BJ (cell line): Measurements from ENCODE around the gene RAET1G. TPM values are rescaled to one million over a fixed set of nuclear protein-coding genes. Genes with fewer than 3 reads are reported as not detected.

ENCODE experiments used
- CTCF ChIA-PET: fragments of 350-600 bp; formaldehyde crosslinking; extraction: SDS; loops from one replicate; lab custom pipeline; 2021; ENCODE audit warnings: antibody characterized with exemption, inconsistent platforms; lab: Yijun Ruan, JAX
- POLR2A ChIA-PET: fragments of 300-600 bp; sonication (Branson Sonifier 250); formaldehyde crosslinking; extraction: SDS; loops from one replicate; lab custom pipeline; 2021; ENCODE audit warnings: antibody characterized with exemption; lab: Charles Lee
- DNase-seq: peaks from one replicate; pipeline ENCODE4 v3.0.0-alpha.2; 2011; ENCODE audit warnings: low read depth
- H3K27me3 ChIP-seq: 2 replicates; pipeline ENCODE4 v1.6.0; 2011; ENCODE audit warnings: low read length; ENCODE audit not compliant: control insufficient read depth, insufficient read depth
- H3K36me3 ChIP-seq: 2 replicates; pipeline ENCODE4 v1.5.1; 2011; ENCODE audit warnings: low read length; ENCODE audit not compliant: control insufficient read depth, insufficient read depth
- H3K4me3 ChIP-seq: 2 replicates; pipeline ENCODE4 v1.5.1; 2011; ENCODE audit warnings: low read depth, mild to moderate bottlenecking, control low read depth, low read length
- polyA plus RNA-seq: library from polyadenylated mRNA; depleted of rRNA; stranded (reverse); fragments of >200 nt; gene quantifications from 2 replicates; pipeline ENCODE4 v1.2.3, GENCODE V29; 2011; rRNA removed
- TF ChIP-seq, protein P1 (sequence below): IDR thresholded peaks from 2 replicates; pipeline ENCODE4 v1.5.1; 2011; ENCODE audit warnings: low read depth, mild to moderate bottlenecking, control low read depth, inconsistent platforms, low read length, moderate library complexity; ENCODE audit not compliant: insufficient read depth

Gene RAET1G
- polyA plus RNA-seq, 1 experiment, result 1.1 TPM

DNA sequence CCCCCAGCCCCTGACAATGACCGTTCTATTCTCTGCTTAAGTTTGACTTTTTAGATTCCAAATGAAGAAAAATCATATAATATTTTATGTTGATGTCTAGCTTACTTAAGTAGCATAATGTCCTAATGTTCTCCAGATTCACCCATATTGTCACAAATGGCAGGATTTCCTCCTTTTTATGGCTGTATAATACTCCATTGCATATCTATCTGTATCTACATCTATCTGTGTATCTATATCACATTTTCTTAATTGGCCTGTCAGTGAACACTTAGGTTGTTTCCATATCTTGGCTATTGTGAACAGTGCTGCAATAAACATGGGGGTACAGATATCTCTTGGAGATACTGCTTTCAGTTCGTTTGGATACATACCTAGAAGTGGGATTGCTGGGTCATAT is 51.7 kb downstream of the RAET1G start:
- no peak for DNase-seq
- H3K27me3 ChIP-seq, result no peaks in the 10 kb centered on the region
- ChIA-PET POLR2A (no interaction called here), CTCF (interaction anchor here (0.7 kb wide), 1 partner anchor 40 kb away, joined by 3 read pairs; no protein-coding TSS in a partner anchor)
- no peaks in the 10 kb centered on the region for H3K36me3 ChIP-seq
- TF ChIP-seq, protein P1, sequence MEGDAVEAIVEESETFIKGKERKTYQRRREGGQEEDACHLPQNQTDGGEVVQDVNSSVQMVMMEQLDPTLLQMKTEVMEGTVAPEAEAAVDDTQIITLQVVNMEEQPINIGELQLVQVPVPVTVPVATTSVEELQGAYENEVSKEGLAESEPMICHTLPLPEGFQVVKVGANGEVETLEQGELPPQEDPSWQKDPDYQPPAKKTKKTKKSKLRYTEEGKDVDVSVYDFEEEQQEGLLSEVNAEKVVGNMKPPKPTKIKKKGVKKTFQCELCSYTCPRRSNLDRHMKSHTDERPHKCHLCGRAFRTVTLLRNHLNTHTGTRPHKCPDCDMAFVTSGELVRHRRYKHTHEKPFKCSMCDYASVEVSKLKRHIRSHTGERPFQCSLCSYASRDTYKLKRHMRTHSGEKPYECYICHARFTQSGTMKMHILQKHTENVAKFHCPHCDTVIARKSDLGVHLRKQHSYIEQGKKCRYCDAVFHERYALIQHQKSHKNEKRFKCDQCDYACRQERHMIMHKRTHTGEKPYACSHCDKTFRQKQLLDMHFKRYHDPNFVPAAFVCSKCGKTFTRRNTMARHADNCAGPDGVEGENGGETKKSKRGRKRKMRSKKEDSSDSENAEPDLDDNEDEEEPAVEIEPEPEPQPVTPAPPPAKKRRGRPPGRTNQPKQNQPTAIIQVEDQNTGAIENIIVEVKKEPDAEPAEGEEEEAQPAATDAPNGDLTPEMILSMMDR, result no peak
- no peak overlapping the region for H3K4me3 ChIP-seq

DNA sequence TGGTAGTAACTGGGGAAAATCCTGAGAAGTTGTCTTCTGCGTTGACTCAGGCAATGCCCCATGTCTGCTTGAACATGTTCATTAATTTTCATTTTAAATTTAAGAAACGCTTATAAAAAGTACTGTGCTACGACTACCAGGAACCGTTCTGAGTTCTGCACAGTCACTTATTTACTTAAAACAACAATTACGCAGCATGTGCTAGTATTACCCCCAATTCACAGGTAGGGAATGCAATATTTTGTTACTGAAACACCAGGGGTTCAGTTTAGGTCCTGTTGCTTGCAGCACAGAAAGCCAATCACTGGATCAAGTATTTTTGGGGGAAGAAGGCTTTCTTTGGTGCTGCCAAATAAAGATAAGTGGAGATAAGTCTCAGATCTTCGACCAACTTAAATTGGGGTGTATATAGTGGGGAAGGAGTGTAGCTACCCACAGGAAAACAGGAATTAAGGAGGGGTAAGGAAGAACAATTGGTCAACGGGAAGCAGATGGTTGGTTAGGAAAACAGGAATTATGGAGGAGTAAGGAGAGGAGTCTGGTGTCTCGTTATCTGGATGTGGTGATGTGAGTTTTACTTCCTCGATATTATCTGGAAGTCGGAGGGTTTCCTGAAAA is 53.5 kb downstream of the RAET1G start:
- Histone ChIP-seq H3K36me3 (no peaks in the 10 kb centered on the region), H3K4me3 (no peak overlapping the region), H3K27me3 (no peaks in the 10 kb centered on the region)
- POLR2A ChIA-PET, result no interaction called here
- CTCF ChIA-PET, result interaction anchor here (0.9 to 2.4 kb wide), 4 partner anchors 22 to 35 kb away, joined by 4 to 11 read pairs (median 4); no protein-coding TSS in a partner anchor
- no peak for DNase-seq
- TF ChIP-seq, protein P1, result no peak

DNA sequence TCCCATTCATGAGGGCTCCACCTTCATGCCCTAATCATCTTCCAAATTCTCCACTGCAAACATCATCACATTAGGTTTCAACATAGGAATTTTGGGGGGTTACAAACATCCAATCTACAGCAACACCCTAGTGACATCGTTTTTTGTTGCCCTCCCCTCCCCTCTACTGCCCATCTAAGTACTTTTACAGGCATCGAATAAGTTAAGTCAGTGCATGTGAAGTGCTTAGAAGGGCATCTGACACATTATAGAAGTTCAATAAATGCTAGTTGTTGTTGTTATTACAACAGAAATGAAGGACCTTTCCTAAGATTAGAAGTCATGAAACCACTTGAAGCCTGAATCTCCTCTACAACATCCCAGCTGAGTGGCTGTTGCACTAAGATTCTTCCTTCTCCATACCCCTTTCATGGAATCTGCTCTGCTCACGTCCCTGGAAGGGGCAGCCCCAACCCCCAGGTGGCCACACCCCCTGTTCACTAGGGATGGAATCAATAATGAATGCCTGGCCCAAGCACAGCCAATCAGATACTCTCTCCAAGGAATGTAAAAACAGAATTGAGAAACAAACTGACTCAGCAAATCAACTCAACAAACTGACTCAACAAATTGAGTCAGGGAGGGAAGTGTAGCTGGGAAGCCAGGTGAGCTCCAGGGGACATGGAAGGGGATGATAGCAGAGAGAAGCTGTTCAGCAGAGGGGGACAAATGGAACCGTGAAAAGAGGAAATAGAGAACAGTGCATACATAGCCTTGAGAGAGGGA is 54.9 kb downstream of the RAET1G start:
- TF ChIP-seq, protein P1, result no peak
- ChIA-PET CTCF (interaction anchor here (0.6 to 2.4 kb wide), 4 partner anchors 21 to 34 kb away, joined by 4 to 11 read pairs (median 4); no protein-coding TSS in a partner anchor), POLR2A (no interaction called here)
- Histone ChIP-seq H3K36me3 (no peaks in the 10 kb centered on the region), H3K4me3 (no peak overlapping the region), H3K27me3 (no peaks in the 10 kb centered on the region)
- DNase-seq, result no peak

Other genes with a start within 250 kb of the RAET1G start
- 12.4 and 16.7 TPM in 2 replicates for gene LATS1, start 205.0 kb downstream of the RAET1G start, polyA plus RNA-seq
- gene NUP43, start 176.6 kb downstream of the RAET1G start, polyA plus RNA-seq, result 20.1 and 35.4 TPM in 2 replicates
- 63.2 and 106 TPM in 2 replicates for gene PCMT1, start 173.4 kb downstream of the RAET1G start, polyA plus RNA-seq
- gene LRP11, start 58.8 kb downstream of the RAET1G start, polyA plus RNA-seq, result 26.3 and 32.6 TPM in 2 replicates
- 0.22 and 0.31 TPM in 2 replicates for gene RAET1E, start 25.0 kb downstream of the RAET1G start, polyA plus RNA-seq
- 15.1 and 22.8 TPM in 2 replicates for gene ULBP2, start 18.9 kb upstream of the RAET1G start, polyA plus RNA-seq
- gene ULBP1, start 40.8 kb upstream of the RAET1G start, polyA plus RNA-seq, result 2.6 TPM in 2 replicates
- gene RAET1L, start 102.4 kb upstream of the RAET1G start, polyA plus RNA-seq, result not detected in 2 replicates
- gene ULBP3, start 146.0 kb upstream of the RAET1G start, polyA plus RNA-seq, result 5.6 and 6.0 TPM in 2 replicates
- 0.05 and 0.11 TPM in 2 replicates for gene PPP1R14C, start 219.9 kb upstream of the RAET1G start, polyA plus RNA-seq